Measurements from ENCODE around the gene KCTD10. TPM values are rescaled to one million over a fixed set of nuclear protein-coding genes. Genes with fewer than 3 reads are reported as not detected.

KCTD10 gene
- total and polyA plus RNA-seq, 4 donors, result 4.2 to 20.1 (median 9.9) TPM

DNA sequence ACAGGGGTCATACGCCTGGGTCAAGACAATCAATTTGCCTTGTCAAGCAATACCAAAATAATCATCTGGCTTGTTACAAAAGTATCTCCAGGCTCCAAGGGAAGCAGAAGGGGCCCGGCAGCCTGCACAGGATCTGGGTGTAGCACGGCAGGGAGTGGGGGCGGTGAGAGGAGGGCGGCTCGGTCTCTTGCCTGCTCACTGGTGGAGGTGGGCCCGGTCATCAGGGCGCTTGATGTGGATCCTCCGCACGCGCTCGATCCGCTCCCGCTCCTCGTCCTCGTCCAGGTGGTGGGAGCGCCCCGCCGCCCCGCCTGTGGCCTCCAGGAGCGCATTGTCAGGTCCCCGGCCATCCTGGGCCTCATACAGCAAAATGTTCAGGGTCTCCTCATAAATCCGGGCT, 25.7 kb downstream of the KCTD10 start:
- H3K27ac ChIP-seq (ENCODE audit: low read depth in 1 of 2, low read length in 2 of 2), result no peak overlapping the region
- peaks cover 9 to 52% (median 27%) of the 10 kb centered on the region in 4 donors for H3K36me3 ChIP-seq (ENCODE audit: control insufficient read depth in 4 of 4, insufficient read depth in 3 of 4, low read depth in 1 of 4, low read length in 3 of 4)
- peaks cover 0 to 9% (median 4%) of the 10 kb centered on the region in 4 donors for H3K4me1 ChIP-seq (ENCODE audit: control insufficient read depth in 4 of 4, insufficient read depth in 4 of 4, low read length in 3 of 4)
- H3K9ac ChIP-seq (ENCODE audit: low read depth in 1 of 2, low read length in 2 of 2), result no peak overlapping the region
- WGBS, result 95% methylated on average over 23 of the region's 23 CpGs
- DNase-seq (ENCODE audit: low spot score), result no peak
- no peak overlapping the region for H3K4me3 ChIP-seq (ENCODE audit: low read depth in 1 of 3, low read length in 3 of 3)
- no peaks in the 10 kb centered on the region for H3K9me3 ChIP-seq (ENCODE audit: control insufficient read depth in 4 of 4, low read length in 3 of 4)
- H3K27me3 ChIP-seq (ENCODE audit: control insufficient read depth in 4 of 4, insufficient read depth in 4 of 4, low read length in 3 of 4), result no peaks in the 10 kb centered on the region
- TF ChIP-seq SP1 (IDR thresholded peaks at IDR 0.05), result no peak
- TF ChIP-seq, protein P1, sequence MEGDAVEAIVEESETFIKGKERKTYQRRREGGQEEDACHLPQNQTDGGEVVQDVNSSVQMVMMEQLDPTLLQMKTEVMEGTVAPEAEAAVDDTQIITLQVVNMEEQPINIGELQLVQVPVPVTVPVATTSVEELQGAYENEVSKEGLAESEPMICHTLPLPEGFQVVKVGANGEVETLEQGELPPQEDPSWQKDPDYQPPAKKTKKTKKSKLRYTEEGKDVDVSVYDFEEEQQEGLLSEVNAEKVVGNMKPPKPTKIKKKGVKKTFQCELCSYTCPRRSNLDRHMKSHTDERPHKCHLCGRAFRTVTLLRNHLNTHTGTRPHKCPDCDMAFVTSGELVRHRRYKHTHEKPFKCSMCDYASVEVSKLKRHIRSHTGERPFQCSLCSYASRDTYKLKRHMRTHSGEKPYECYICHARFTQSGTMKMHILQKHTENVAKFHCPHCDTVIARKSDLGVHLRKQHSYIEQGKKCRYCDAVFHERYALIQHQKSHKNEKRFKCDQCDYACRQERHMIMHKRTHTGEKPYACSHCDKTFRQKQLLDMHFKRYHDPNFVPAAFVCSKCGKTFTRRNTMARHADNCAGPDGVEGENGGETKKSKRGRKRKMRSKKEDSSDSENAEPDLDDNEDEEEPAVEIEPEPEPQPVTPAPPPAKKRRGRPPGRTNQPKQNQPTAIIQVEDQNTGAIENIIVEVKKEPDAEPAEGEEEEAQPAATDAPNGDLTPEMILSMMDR (IDR thresholded peaks at IDR 0.05; ENCODE audit: low read depth, low read length, missing input control), result no peak
- TF ChIP-seq, protein P2, sequence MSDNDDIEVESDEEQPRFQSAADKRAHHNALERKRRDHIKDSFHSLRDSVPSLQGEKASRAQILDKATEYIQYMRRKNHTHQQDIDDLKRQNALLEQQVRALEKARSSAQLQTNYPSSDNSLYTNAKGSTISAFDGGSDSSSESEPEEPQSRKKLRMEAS (IDR thresholded peaks at IDR 0.05), result no peak
- TF ChIP-seq FOXA1 (IDR thresholded peaks at IDR 0.05), result no peak
- TF ChIP-seq, protein P3, sequence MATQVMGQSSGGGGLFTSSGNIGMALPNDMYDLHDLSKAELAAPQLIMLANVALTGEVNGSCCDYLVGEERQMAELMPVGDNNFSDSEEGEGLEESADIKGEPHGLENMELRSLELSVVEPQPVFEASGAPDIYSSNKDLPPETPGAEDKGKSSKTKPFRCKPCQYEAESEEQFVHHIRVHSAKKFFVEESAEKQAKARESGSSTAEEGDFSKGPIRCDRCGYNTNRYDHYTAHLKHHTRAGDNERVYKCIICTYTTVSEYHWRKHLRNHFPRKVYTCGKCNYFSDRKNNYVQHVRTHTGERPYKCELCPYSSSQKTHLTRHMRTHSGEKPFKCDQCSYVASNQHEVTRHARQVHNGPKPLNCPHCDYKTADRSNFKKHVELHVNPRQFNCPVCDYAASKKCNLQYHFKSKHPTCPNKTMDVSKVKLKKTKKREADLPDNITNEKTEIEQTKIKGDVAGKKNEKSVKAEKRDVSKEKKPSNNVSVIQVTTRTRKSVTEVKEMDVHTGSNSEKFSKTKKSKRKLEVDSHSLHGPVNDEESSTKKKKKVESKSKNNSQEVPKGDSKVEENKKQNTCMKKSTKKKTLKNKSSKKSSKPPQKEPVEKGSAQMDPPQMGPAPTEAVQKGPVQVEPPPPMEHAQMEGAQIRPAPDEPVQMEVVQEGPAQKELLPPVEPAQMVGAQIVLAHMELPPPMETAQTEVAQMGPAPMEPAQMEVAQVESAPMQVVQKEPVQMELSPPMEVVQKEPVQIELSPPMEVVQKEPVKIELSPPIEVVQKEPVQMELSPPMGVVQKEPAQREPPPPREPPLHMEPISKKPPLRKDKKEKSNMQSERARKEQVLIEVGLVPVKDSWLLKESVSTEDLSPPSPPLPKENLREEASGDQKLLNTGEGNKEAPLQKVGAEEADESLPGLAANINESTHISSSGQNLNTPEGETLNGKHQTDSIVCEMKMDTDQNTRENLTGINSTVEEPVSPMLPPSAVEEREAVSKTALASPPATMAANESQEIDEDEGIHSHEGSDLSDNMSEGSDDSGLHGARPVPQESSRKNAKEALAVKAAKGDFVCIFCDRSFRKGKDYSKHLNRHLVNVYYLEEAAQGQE (IDR thresholded peaks at IDR 0.05), result no peak
- TF ChIP-seq NR2F2 (IDR thresholded peaks at IDR 0.05), result no peak
- no peak for TF ChIP-seq EGR1 (IDR thresholded peaks at IDR 0.05; ENCODE audit: low read depth in 2 of 2)
- TF ChIP-seq HNF4A (conservative IDR thresholded peaks at IDR 0.05), result no peak
- no peak for TF ChIP-seq JUND (IDR thresholded peaks at IDR 0.05)

DNA sequence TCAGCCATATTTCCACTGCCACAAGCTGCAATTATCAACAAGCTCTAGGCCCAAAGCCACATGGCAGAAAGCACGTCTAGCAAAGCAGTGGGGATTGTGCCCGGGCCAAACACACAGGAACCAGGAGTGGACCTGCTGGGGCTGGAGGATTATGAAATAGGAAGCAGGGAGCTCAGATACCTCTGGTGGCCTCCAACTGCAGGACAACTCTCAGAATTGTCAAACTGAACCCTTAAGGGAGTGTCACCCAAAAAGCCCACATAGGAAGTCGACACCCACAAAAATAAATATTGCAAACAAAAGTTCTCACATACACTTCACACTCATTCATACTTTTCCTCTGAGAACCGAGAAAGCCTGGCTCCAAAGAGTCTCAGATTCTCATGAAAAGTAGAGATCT, 26.1 kb downstream of the KCTD10 start:
- Histone ChIP-seq H3K27ac (ENCODE audit: low read depth in 1 of 2, low read length in 2 of 2) (no peak overlapping the region), H3K36me3 (ENCODE audit: control insufficient read depth in 4 of 4, insufficient read depth in 3 of 4, low read depth in 1 of 4, low read length in 3 of 4) (peaks cover 8 to 49% (median 24%) of the 10 kb centered on the region in 4 donors), H3K27me3 (ENCODE audit: control insufficient read depth in 4 of 4, insufficient read depth in 4 of 4, low read length in 3 of 4) (no peaks in the 10 kb centered on the region), H3K9me3 (ENCODE audit: control insufficient read depth in 4 of 4, low read length in 3 of 4) (no peaks in the 10 kb centered on the region), H3K4me3 (ENCODE audit: low read depth in 1 of 3, low read length in 3 of 3) (no peak overlapping the region), H3K9ac (ENCODE audit: low read depth in 1 of 2, low read length in 2 of 2) (no peak overlapping the region), H3K4me1 (ENCODE audit: control insufficient read depth in 4 of 4, insufficient read depth in 4 of 4, low read length in 3 of 4) (peaks cover 0 to 9% (median 4%) of the 10 kb centered on the region in 4 donors)
- WGBS, result 79% methylated on average over 4 of the region's 4 CpGs
- DNase-seq (ENCODE audit: low spot score), result no peak
- TF ChIP-seq, protein P2 (IDR thresholded peaks at IDR 0.05), result no peak
- TF ChIP-seq HNF4A (conservative IDR thresholded peaks at IDR 0.05), result peak in 1 of 2 donors; percentile 37
- no peak for TF ChIP-seq JUND (IDR thresholded peaks at IDR 0.05)
- TF ChIP-seq YY1 (IDR thresholded peaks at IDR 0.05), result no peak
- TF ChIP-seq, protein P1 (IDR thresholded peaks at IDR 0.05; ENCODE audit: low read depth, low read length, missing input control), result no peak
- TF ChIP-seq FOXA2 (IDR thresholded peaks at IDR 0.05), result no peak
- no peak for TF ChIP-seq FOXA1 (IDR thresholded peaks at IDR 0.05)
- TF ChIP-seq, protein P3 (IDR thresholded peaks at IDR 0.05), result no peak
- TF ChIP-seq HNF4G (IDR thresholded peaks at IDR 0.05), result no peak
- TF ChIP-seq, protein P4, sequence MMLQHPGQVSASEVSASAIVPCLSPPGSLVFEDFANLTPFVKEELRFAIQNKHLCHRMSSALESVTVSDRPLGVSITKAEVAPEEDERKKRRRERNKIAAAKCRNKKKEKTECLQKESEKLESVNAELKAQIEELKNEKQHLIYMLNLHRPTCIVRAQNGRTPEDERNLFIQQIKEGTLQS (IDR thresholded peaks at IDR 0.05), result no peak
- no peak for TF ChIP-seq GABPA (IDR thresholded peaks at IDR 0.05 in 1 of 2, conservative IDR thresholded peaks at IDR 0.05 in 1 of 2)
- no peak for TF ChIP-seq EGR1 (IDR thresholded peaks at IDR 0.05; ENCODE audit: low read depth in 2 of 2)
- peak in 1 of 2 donors; percentile 12 for TF ChIP-seq RXRA (IDR thresholded peaks at IDR 0.05)
- no peak for TF ChIP-seq NR2F2 (IDR thresholded peaks at IDR 0.05)
- TF ChIP-seq, protein P5, sequence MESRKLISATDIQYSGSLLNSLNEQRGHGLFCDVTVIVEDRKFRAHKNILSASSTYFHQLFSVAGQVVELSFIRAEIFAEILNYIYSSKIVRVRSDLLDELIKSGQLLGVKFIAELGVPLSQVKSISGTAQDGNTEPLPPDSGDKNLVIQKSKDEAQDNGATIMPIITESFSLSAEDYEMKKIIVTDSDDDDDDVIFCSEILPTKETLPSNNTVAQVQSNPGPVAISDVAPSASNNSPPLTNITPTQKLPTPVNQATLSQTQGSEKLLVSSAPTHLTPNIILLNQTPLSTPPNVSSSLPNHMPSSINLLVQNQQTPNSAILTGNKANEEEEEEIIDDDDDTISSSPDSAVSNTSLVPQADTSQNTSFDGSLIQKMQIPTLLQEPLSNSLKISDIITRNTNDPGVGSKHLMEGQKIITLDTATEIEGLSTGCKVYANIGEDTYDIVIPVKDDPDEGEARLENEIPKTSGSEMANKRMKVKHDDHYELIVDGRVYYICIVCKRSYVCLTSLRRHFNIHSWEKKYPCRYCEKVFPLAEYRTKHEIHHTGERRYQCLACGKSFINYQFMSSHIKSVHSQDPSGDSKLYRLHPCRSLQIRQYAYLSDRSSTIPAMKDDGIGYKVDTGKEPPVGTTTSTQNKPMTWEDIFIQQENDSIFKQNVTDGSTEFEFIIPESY (IDR thresholded peaks at IDR 0.05), result no peak
- no peak for TF ChIP-seq SP1 (IDR thresholded peaks at IDR 0.05)
- TF ChIP-seq RAD21 (IDR thresholded peaks at IDR 0.05), result peak in 1 of 2 donors; percentile 57
